ENCODE data around the gene NCBP2.

Gene NCBP2

GRCh38 chr3:196901768-196902167, 40.6 kb downstream of the NCBP2 start:
- no peaks in the 10 kb centered on the region for H3K27me3 ChIP-seq (ENCODE audit: control insufficient read depth, insufficient read depth, low read length)
- H3K4me1 ChIP-seq (ENCODE audit: control insufficient read depth, insufficient read depth, low read length) = no peaks in the 10 kb centered on the region
- no peak overlapping the region for H3K4me3 ChIP-seq (ENCODE audit: low read length)
- H3K4me2 ChIP-seq (ENCODE audit: low read length) = no peak overlapping the region
- H3K36me3 ChIP-seq (ENCODE audit: insufficient read depth, low read length) = peaks cover 51% of the 10 kb centered on the region
- H3K9ac ChIP-seq (ENCODE audit: low read depth, low read length) = no peak overlapping the region
- H3K9me3 ChIP-seq (replicated peaks; ENCODE audit: low read length) = no peaks in the 10 kb centered on the region

- H3K9ac ChIP-seq (ENCODE audit: low read depth, low read length) = no peak overlapping the region
- no peak overlapping the region for H3K4me3 ChIP-seq (ENCODE audit: low read length)
- no peaks in the 10 kb centered on the region for H3K27me3 ChIP-seq (ENCODE audit: control insufficient read depth, insufficient read depth, low read length)
- no peaks in the 10 kb centered on the region for H3K4me1 ChIP-seq (ENCODE audit: control insufficient read depth, insufficient read depth, low read length)
- peaks cover 8% of the 10 kb centered on the region for H3K36me3 ChIP-seq (ENCODE audit: insufficient read depth, low read length)
- H3K4me2 ChIP-seq (ENCODE audit: low read length) = no peak overlapping the region
- no peaks in the 10 kb centered on the region for H3K9me3 ChIP-seq (replicated peaks; ENCODE audit: low read length)
These were observed 46.1 kb downstream of the NCBP2 start for GRCh38 chr3:196896229-196896628.

- no peaks in the 10 kb centered on the region for H3K9me3 ChIP-seq (replicated peaks; ENCODE audit: low read length)
- no peaks in the 10 kb centered on the region for H3K27me3 ChIP-seq (ENCODE audit: control insufficient read depth, insufficient read depth, low read length)
- H3K4me3 ChIP-seq (ENCODE audit: low read length) = no peak overlapping the region
- H3K4me2 ChIP-seq (ENCODE audit: low read length) = no peak overlapping the region
- H3K9ac ChIP-seq (ENCODE audit: low read depth, low read length) = no peak overlapping the region
- H3K4me1 ChIP-seq (ENCODE audit: control insufficient read depth, insufficient read depth, low read length) = peaks cover under 1% of the 10 kb centered on the region
- peaks cover 4% of the 10 kb centered on the region for H3K36me3 ChIP-seq (ENCODE audit: insufficient read depth, low read length)
These were observed 47.6 kb downstream of the NCBP2 start for GRCh38 chr3:196894557-196895295.

GRCh38 chr3:196889844-196890708, 52.3 kb downstream of the NCBP2 start:
- no peak overlapping the region for H3K9ac ChIP-seq (ENCODE audit: low read depth, low read length)
- H3K27me3 ChIP-seq (ENCODE audit: control insufficient read depth, insufficient read depth, low read length) = no peaks in the 10 kb centered on the region
- H3K36me3 ChIP-seq (ENCODE audit: insufficient read depth, low read length) = peaks cover 20% of the 10 kb centered on the region
- H3K4me3 ChIP-seq (ENCODE audit: low read length) = no peak overlapping the region
- H3K9me3 ChIP-seq (replicated peaks; ENCODE audit: low read length) = no peaks in the 10 kb centered on the region
- peaks cover 4% of the 10 kb centered on the region for H3K4me1 ChIP-seq (ENCODE audit: control insufficient read depth, insufficient read depth, low read length)
- no peak overlapping the region for H3K4me2 ChIP-seq (ENCODE audit: low read length)

- Histone ChIP-seq H3K9me3 (replicated peaks; ENCODE audit: low read length) (no peaks in the 10 kb centered on the region), H3K4me1 (ENCODE audit: control insufficient read depth, insufficient read depth, low read length) (peaks cover 4% of the 10 kb centered on the region), H3K27me3 (ENCODE audit: control insufficient read depth, insufficient read depth, low read length) (no peaks in the 10 kb centered on the region), H3K4me3 (ENCODE audit: low read length) (no peak overlapping the region), H3K9ac (ENCODE audit: low read depth, low read length) (no peak overlapping the region), H3K36me3 (ENCODE audit: insufficient read depth, low read length) (peaks cover 22% of the 10 kb centered on the region), H3K4me2 (ENCODE audit: low read length) (no peak overlapping the region)
These were observed 56.2 kb downstream of the NCBP2 start for GRCh38 chr3:196886144-196886543.
